Measurements from ENCODE around the gene RUNX2.

The RUNX2 gene

DNA sequence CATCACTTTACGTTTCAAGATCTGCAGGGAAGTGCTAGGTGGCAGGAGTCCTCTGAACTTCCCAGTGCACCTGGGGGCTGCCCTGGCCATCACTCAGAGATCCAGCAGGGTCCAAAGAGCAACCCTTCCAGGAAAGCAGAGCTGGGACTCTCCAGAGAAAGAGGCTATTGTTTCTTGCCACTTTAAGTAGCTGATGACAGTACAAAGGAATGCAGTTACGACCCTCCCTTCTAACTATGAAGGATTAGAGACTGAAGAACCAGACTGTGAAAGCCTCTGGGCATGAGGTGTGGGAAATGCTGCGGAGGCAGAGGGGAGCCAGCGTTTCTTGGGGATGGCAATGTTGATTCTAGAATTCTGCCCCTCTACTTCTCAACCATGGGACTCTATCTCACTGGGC lies 238.8 kb downstream of the RUNX2 start:
- DNase-seq, result no peak

DNA sequence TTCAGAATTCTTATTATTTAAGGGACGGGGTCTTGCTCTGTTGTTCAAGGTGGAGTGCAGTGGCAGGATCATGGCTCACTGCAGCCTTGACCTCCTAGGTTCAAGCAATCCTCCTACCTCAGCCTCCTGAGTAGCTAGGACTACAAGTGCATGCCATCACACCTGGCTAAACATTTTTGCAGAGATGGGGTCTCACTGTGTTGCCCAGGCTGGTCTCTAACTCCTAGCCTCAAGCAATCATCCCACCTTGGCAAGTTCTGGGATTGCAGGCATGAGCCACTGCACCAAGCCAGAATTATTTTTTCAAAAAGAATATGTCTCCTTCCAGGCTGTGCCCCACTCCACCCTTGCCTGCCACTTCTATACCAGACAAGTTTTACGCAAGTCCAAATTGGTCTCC lies 239.7 kb downstream of the RUNX2 start:
- DNase-seq, result no peak

DNA sequence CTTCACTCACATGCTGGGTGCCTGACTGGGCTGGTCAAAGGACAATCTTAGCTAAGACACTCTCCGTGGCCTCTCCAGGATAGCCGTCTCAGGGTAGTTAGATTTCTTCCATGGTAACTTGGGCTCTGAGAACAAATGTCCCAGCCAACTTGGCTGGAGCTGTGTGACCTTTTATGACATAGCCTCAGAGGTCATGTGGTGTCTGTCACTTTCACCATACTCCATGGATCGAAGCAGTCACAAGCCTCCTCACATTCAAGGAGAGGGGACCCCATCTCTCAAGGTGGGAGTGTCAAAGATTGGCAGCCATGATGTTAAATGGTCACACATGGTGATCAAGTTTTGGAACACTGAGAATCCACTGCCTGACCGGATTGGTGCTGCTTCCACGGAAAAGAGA lies 240.5 kb downstream of the RUNX2 start:
- DNase-seq, result no peak

DNA sequence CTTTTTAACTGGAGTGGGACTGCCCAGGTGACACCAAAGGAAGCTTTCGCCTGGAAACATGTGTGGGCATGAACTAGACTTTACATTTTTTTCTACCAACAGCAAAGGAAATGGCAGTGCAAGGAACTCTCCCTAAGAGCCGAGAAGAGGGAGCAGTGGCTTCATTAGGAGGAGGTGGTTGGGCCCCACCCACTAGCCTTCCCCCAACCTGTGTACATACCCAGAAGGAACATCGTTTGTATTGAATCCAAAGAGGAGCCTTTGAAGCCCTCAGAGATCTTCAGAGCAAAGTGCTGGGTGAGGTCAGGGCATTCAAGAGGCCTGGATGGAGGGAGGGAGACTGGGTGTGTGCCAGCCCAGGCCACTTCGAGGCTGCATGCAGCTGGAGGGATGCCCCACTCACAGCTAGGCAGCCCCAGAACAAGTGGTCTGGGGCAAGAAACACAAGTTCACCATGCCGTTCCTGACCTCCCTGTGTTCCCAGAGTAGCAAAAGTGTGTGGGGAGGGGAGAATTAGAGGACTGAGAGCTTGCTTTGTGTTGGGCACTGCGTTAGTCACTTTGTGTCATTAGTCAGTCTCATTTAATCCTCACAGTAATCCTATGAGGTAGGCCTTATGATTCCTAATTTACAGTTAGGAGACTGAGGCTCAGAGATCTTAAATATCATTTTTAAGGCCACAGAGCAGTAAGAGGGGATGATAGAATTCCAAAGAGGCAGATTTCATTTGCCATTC lies 241.2 kb downstream of the RUNX2 start:
- no peak for DNase-seq

DNA sequence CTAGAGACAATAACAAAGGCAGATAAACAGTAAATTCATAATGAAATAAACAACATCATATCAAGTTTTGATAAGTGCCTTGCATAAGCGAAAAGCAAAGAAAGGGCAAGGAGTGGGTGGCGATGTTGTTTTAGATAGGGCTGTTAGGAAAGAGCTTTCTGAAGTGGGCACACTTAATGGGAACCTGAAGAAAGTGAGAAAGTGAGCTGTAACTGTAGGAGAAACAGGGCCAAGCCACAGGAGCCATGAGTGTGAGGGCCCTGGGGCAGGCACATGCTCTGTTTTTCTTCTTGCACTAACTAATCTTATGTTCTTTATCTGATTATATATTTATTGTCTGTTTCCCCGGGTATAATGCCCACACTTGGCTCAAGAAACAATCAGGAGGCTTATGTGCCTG lies 243.0 kb downstream of the RUNX2 start:
- DNase-seq, result no peak

DNA sequence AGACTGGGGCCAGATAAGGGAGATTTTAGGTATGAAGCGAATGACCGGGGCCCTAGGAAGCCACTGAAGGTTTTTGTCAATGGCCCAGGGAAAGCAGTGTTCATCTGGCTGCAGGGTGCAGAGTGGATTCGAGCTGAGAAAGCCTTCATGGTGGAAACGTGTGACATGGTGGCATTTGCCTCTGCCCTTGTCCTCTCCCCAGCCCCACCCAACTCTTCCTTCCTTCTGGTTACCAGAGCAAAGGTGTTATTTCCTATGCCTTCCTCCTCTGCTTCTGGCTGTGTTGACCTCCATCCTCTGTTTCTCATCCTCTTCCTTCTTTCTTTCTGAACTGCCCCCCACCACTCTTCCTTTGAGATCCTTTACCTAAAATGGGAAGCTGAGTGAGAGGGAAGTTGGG lies 244.7 kb downstream of the RUNX2 start:
- no peak for DNase-seq

DNA sequence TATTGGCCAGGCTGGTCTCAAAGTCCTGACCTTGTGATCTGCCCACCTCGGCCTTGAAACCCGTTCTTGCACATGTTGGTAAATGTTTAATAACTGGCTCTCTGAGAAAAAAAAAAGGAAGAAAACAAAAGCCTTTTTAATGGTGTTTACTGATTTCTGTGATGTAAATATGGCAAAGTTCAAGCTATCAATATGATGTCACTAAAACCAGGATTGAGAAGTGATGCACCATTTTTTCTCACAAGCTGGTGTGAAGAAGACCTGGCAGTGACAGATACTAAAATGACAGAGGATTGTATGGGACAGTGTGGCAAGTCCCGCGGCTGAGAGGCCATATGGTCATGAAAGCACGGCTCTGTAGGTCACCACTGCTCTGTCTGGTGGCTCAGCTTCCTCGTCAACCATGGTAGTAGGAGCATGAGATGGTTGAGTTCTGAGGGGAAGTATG lies 245.9 kb downstream of the RUNX2 start:
- DNase-seq, result no peak

DNA sequence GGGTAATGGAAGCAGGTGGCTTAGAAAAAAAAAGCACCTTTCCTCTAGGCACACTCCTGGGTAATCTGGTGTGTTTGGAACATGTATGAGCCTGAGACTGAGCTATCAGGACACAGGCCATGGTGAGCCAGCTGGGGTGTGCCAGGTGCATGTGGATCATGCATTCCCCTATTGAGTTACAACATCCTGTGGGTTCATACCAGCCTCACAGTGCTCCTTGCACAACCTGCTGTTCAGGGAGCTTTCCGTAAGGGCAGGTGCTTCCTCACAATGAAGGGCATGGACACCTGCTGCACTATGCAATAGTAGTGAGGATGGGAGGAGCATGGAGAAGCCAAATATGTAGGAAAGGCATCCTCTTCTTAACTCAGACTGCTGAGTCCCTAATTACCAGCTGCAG lies 246.8 kb downstream of the RUNX2 start:
- DNase-seq, result no peak

DNA sequence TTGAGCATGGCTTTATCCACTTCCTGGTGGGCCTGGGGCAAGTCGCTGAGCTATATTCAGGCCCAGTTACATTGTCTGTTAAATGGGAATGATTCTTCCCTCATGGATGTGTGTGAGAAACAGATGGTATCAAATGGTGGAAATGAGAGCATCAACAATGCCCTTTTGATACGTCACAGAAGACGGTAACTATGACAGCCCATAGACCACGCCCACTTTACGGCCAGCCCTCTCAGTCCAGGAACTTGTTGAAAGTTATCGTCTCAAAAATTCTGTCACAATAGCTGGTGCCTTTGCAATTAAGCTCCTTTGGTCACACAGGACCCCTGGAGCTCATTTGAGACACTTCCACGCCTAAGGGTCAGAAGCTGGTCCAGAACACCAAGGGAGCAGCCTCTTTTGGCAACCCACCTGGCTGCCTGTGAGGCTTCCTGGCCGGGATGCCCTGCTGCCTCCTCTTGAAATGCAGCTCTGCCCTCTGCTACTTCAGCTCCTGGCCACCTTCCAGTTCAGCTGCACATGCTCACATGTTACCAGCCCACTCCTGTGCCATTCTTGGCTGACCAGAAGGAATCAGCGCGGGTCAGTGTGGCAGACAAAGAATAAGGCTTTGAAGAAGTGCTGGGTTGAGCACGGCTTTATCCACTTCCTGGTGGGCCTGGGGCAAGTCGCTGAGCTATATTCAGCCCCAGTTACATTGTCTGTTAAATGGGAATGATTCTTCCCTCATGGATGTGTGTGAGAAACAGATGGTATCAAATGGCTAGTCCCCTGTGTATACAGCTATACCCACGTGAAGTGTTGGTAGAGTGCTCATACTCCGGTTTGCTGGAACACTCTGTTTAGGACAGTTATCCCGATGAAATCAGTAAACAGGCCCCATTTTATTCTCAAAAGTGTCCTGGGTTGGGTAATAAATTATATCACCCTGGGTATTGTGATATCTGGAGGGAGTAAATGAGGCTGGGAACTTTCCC lies 248.8 kb downstream of the RUNX2 start:
- DNase-seq, result no peak

DNA sequence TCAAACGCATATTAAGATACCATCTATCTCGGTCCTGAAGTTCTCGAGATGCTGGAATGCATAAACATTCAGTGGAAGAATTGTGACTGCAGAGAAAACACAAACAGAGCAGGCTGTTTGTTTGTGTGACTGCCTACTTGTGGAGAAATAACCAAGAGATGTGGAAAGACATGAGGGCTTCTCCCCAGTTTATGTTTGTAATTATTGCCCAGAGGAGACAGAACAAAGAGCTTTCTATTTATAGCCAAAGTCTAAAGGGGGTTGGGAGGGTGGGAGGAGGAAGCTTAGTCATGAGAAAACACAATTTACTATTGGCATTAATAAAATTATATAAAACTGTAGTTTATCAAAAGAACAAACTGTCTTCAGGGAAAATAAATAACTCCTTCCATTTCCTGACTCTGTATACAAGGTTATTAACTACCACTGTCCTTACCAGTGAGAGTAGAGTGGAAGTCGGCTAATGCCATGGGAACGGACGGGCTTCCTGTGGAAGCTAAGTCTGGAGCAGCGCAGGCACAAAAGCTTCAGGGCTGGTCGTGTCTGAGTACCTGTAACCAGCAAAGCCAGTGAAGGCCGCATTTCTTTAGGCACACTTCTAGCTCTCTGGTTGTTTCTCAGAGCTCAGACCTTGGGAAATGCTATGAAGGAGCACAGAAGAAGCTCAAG lies 249.8 kb downstream of the RUNX2 start:
- DNase-seq, result no peak

DNA sequence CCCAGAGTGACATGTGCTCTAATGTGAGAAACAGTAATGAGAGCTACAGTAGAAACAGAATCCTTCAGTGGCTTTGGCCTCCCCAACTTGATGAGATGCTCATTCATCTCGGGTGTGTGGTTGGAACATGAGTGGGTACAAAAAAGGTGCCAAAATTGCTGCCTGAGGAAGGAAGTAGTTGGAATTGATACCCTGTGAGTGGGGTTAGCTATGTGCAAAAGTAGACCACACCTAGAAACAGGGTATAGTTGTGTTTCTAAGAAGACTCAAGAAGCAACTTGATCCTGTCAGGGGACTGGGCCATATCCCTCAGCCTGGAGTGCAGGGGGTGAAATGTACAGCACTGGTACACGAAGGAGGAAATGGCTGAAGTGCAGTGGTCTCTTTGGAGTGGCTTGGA lies 256.0 kb downstream of the RUNX2 start:
- DNase-seq, result no peak

DNA sequence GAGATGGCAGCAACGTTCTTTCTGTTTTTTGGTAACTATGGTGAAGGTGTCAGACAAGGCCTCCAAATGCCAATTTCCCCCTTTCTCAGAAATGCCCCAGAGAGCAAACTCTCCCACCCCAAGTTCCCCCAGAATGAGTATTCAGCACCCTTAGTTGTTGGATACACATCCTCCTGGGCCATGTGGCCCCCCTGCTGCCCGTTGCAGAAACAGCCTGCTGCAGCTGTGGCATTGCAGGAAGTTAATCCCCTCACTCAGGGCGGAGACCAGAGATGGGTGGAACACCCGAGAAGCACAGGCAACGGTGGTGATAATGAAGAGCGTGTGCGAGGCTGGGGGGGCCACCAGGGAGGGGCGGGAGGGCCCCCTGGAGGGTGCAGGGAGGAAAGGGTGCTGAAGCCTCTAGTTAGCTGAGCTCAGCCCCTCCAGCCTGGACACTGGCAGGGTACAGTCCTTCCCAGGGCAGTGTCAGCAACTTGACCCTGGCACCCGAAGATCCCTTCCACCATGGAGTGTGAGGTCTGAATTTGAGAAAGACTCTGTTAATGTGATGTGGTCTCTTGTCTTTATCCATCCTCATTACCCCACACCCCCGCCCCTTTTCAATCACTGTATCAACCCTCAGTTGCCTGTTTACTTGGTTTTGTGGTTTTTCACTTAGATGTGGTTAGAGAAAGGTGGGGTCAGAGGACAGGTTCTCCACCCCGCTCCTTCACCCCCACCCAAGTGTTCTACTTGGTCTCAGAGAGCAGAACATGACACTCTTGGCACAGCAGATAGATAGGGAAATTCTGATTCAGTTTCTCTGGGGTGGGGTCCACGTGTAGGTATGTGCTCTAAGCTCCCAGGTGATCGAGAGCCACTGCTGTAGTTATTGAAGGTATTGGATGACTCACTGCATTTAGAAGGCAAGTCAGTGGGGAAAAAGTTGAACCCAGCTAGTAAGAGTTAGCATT lies 258.4 kb downstream of the RUNX2 start:
- peak; percentile 31 to 42 for DNase-seq

DNA sequence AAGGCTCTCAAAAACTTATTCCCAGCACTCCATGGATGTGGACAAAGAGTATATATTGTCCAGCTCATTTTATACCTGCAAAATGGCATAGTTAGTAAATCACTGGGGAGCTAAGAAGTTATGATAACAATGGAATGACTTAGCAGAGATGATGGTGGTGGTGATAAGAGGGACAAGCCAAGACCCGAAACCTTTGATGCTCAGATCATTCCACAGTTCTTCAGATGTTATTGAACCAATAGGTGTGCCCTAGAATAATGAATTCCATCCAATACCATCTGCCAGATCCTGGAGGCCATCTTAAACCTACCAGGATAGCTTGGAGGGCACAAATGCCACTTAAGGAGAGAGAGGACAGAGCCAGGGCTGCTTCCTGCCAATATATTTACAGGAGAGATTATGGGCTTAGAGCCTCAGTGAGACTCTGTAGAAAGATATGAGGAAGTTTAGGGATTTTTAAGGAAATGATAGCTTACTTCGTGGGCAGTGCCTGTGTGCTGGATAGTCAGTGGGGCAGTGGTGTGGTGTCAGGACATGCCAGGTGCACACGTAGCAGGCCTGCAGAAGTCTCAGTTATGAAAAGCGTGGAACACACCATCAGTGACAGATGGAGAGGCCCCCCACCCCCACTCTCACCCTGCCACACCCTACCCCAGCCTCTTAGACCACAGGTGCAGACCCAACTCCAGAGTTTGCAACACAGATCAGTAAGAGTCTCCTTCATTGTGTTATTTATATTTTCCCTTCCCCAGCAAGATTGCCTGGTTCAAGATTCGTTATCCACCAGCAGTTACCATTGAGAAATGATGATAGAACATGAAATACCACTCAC lies 259.3 kb downstream of the RUNX2 start:
- DNase-seq, result no peak

DNA sequence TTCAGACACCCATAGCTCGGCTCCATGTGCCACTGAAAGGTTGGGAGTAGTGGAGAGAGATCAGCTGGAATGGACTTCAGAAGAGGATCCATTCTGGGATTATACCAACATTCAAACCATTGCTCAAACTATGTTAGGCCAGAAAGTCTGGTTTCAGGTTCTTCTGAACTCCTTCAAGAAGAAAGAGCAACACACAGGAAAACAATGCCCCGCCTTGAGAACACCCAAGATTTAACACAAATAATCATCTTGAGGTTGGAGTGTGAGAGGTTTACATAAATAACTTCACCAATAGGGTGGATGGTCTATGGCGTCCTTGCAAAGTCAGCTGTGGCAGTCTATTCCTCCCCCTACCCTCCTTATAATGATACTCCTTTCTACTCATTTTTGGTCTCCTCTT lies 261.2 kb downstream of the RUNX2 start:
- DNase-seq, result no peak

DNA sequence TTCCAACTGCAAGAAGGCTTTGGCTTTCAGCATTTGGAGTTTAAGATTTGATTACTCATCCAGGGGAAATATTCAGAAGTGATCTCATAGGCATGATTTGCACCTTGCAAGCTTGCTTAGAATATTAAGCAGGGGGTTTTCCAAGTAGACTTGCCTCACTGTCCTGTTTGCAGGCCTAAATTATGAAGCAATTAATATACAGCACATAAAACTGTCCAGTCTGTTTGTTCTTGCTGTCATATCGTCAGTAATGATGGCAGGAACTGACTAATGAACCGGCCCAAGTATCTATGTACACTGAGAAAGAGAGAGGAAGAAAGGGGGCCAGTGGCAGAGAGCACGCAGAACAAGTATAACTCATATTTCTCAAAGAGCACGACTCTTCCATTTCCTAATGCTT lies 262.1 kb downstream of the RUNX2 start:
- no peak for DNase-seq

DNA sequence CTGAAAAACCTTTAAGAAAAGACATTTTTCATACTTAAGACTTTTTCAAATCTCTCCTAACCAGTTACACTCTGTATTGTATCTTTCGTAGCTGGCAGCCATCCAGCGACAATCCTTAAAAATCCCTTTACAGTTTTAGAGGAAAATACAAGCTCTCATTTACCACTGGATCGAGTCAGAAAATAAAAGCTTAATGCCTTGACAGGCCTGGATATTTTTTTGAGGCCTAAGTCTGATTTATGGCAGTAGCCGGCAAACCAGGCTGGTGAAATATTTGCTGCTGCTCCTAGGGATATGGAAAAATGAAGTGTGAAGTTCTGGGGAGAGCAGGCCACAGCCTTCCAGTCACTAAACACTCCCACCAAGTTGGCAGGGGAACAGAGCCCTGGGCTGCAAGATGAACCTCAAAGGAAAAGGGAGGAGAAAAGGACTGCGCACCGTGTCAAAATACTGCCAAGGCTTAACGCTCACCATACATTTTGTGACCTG lies 262.6 kb downstream of the RUNX2 start:
- no peak for DNase-seq

DNA sequence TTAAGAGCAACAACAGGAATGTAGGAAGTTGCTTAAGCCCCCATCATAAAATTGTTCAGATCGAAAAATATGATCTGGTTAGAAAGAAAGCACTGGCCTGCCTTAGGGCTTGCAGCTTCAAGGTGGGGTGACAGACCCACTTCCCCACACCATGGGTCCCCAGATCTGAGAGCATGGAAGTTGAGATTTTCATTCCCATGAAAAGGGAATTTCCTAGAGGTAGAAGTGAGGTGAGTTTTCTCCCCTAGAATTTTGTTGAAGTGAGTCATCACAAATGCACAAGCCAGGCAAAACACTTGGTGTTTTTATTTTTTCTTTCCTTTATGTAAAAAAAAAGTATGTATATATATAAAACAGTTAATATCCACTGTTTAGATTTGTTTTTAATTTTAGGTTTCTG lies 263.2 kb downstream of the RUNX2 start:
- no peak for DNase-seq

DNA sequence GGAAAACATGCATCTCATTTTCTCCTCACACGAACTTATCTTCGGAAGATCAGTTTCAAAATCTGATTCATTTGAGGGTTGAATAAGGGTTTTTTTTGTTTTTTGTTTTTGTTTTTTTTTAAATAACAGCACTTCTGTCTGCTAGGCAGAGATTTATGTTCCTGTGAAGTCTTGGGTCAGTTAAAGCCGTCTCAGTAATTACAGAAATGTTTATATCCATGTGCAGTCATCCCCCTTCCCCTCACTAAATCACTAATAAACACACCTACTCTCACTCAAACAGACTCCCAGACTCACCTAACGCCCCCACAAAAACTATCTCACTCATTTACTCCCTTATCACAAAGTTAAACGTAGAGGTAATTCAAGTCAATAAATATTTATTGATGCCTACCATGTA lies 263.8 kb downstream of the RUNX2 start:
- no peak for DNase-seq

DNA sequence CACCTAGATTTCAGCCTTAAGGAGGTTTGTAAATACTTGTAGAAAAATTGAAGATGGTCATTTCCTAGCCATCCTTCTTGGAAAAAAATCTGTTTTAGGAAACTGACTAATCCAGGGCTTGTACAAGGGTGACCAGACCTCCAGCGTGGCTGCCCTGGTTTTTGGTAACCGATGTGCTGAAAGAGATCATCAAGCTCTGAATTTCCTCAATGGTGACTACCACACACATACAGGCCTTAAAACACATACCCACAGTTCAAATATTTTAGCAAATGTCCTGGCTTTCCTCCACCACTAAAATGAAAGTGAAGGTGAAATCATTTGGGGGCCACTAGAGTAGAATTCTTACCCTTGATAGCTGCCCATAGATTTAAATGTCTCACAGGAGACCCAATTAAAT lies 264.9 kb downstream of the RUNX2 start:
- no peak for DNase-seq

DNA sequence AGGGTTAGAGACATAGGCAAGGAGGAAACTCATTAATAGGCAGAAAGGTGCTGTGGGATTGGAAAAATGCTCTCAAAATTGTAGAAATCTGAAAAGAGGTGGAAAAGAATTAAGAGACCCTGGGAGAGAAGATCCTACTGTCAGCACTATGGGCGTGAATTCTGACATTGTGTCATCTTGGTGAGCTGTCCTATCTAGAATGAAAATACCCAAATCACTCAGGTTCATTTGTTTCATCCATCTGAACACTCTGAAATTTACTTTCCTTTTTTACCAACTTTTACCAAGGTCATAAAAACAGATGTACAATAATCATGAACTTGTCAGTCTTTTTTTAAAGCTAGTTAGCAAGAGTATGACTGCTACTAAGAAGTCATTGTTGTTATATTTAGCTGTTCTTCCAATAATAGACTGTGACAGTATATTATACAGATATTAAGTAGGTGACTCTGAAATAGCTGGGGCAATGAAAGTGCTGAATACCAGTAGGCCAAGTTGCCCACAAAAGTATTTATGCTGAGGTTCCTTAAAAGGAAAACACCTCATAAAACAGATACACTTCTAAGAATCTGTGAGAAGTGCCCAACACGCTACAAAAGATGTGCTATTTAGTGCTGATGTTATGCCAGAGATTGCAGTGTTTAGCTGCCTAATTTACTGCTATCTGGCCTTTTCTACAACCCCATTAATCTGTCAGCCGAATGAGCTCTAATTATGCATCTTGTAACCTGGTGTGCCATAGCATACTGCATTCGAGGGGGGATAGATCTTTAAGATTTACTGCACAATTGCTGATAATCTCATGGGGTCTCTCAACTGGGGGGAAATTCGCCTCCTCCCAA lies 267.1 kb downstream of the RUNX2 start:
- DNase-seq, result no peak

All from activated CD4-positive, alpha-beta T cell treated with anti-CD3 and anti-CD28 coated beads, Interleukin-2, amount 50 U/mL, for 48 hours (primary cell).